ENCODE results near the gene CHD5. TPM values are rescaled to one million over a fixed set of nuclear protein-coding genes. Genes with fewer than 3 reads are reported as not detected.

Gene CHD5
- total RNA-seq, 1 experiment from 2014 or later = 0.53 TPM

Other genes starting within 250 kb of the CHD5 start
- gene NPHP4, start 187.9 kb downstream of the CHD5 start, total RNA-seq (2014; rRNA removed; shearing (Covaris generic)) = 3.6 and 4.5 TPM in 2 replicates
- 3.4 and 3.9 TPM in 2 replicates for gene KCNAB2, start 134.4 kb downstream of the CHD5 start, total RNA-seq (2014; rRNA removed; shearing (Covaris generic))
- gene RPL22, start 19.3 kb upstream of the CHD5 start, total RNA-seq (2014; rRNA removed; shearing (Covaris generic)) = 149 and 187 TPM in 2 replicates
- 5.4 and 27.3 TPM in 2 replicates for gene RNF207, start 25.8 kb upstream of the CHD5 start, total RNA-seq (2014; rRNA removed; shearing (Covaris generic))
- gene ICMT, start 55.6 kb upstream of the CHD5 start, total RNA-seq (2014; rRNA removed; shearing (Covaris generic)) = 114 and 140 TPM in 2 replicates
- not detected in 2 replicates for gene HES3, start 63.9 kb upstream of the CHD5 start, total RNA-seq (2014; rRNA removed; shearing (Covaris generic))
- gene GPR153, start 80.8 kb upstream of the CHD5 start, total RNA-seq (2014; rRNA removed; shearing (Covaris generic)) = 0.32 TPM in 1 of 2 replicates, not detected in the other
- 33.9 and 36.9 TPM in 2 replicates for gene ACOT7, start 213.4 kb upstream of the CHD5 start, total RNA-seq (2014; rRNA removed; shearing (Covaris generic))
- 0.03 TPM in 1 of 2 replicates, not detected in the other for gene HES2, start 239.6 kb upstream of the CHD5 start, total RNA-seq (2014; rRNA removed; shearing (Covaris generic))
- gene ESPN, start 244.5 kb upstream of the CHD5 start, total RNA-seq (2014; rRNA removed; shearing (Covaris generic)) = not detected in 2 replicates